GM20000 (cell line): ENCODE results near the gene CACNA1H.

Source experiments
- DNase-seq: peaks from one replicate; pipeline ENCODE4 v3.0.0; 2012; ENCODE audit warnings: low spot score
- TF ChIP-seq, protein P1 (sequence below): IDR thresholded peaks from 2 replicates; pipeline ENCODE4 v1.5.1; 2012; ENCODE audit warnings: mild to moderate bottlenecking, control low read depth; ENCODE audit errors: extremely low read depth, missing control alignments

The CACNA1H gene

GRCh38 chr16:1149101-1149636, 3.7 kb upstream of the CACNA1H start:
- TF ChIP-seq, protein P1, sequence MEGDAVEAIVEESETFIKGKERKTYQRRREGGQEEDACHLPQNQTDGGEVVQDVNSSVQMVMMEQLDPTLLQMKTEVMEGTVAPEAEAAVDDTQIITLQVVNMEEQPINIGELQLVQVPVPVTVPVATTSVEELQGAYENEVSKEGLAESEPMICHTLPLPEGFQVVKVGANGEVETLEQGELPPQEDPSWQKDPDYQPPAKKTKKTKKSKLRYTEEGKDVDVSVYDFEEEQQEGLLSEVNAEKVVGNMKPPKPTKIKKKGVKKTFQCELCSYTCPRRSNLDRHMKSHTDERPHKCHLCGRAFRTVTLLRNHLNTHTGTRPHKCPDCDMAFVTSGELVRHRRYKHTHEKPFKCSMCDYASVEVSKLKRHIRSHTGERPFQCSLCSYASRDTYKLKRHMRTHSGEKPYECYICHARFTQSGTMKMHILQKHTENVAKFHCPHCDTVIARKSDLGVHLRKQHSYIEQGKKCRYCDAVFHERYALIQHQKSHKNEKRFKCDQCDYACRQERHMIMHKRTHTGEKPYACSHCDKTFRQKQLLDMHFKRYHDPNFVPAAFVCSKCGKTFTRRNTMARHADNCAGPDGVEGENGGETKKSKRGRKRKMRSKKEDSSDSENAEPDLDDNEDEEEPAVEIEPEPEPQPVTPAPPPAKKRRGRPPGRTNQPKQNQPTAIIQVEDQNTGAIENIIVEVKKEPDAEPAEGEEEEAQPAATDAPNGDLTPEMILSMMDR = no peak
- no peak for DNase-seq

- TF ChIP-seq, protein P1 = no peak
- no peak for DNase-seq
Measured at GRCh38 chr16:1150511-1150982, 2.4 kb upstream of the CACNA1H start.

GRCh38 chr16:1151424-1152122, 1.3 kb upstream of the CACNA1H start:
- TF ChIP-seq, protein P1 = no peak
- peak; percentile 47 for DNase-seq

DNA sequence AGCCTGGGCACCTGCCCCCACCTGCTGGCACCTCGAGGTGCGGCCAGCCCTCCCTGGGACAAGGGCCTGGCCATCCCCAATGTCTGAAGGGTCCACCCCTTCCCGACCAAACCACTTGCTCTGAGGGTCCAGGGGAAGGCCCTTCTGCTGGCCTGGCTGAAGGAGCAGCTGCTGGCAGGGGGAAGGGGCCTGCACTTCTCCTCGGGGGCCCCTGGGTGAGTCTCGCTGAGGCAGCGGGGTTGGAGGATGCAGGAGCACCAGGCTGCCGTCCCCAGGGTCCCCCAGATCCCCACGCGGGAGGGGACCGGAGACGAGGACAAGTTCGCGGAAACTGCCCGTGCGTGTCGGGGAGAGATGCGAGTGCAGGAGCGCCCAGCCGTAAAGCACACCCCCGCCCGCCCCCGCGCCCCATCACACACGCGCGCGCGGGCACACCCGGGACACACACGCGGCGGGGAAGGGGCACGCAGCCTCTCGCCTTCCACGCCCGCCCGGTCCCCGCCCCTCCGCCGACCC, 725 bp upstream of the CACNA1H start:
- no peak for DNase-seq
- TF ChIP-seq, protein P1 = no peak

- no peak for DNase-seq
Measured at GRCh38 chr16:1153480-1154160, 714 bp downstream of the CACNA1H start.

DNA sequence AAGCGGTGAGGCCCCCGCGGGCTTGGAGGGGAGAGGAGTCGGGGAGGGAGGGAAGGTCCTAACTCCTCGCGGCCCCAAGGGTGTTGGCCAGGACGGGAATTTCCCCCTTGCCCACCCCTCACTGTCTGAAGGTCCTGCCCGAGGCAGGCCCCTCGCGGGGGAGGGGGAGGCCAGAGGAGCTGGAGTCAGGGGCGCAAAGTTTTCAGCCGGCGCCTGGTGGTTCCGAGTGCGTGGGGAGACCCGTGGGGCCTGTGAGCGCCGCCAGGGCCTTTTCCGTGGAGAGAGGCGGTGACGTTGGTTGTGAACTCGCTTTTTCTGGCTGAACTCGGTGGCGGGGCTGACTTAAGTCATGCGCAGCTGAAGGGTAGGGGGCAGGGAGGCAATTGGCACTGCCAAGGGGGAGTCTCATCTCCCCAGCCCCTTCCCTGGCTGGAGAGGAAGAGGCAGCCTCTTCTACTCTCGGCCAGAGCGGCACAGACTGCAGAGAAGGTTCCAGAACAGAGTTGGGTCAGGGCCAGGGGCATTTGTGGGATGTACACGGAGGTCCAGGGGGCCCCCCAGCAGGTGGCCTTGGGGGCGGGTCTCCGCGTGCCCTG, 1.5 kb downstream of the CACNA1H start:
- no peak for DNase-seq
- TF ChIP-seq, protein P1 = no peak

More at GRCh38 chr16:1153480-1154160, 714 bp downstream of the CACNA1H start:
- TF ChIP-seq, protein P1 = no peak
